Ovary (tissue), 9 donors: ENCODE results near the gene SNRNP48. TPM values are rescaled to one million over a fixed set of nuclear protein-coding genes. Genes with fewer than 3 reads are reported as not detected.

ENCODE experiments used
- DNase-seq, 5 donors: peaks; one replicate each; pipeline ENCODE4 v3.0.0-alpha.2; 2019 to 2020
- H3K27ac ChIP-seq, 2 donors: fragments of 200-600 bp; one replicate each; pipeline versions ENCODE4 v1.5.1 to v1.8.0; 2019 to 2022
- H3K27me3 ChIP-seq: fragments of 200-600 bp; one replicate; pipeline ENCODE4 v1.8.0; 2022
- H3K36me3 ChIP-seq: fragments of 200-600 bp; sonication (generic); one replicate; pipeline ENCODE4 v1.5.1; 2019
- H3K4me1 ChIP-seq: one replicate; pipeline ENCODE4 v1.8.1; 2013; ENCODE audit warnings: mild to moderate bottlenecking, moderate library complexity; ENCODE audit not compliant: insufficient read depth
- H3K4me3 ChIP-seq: fragments of 200-600 bp; sonication (generic); one replicate; pipeline ENCODE4 v1.5.1; 2017
- H3K9me3 ChIP-seq, 2 donors: fragments of 200-600 bp in 1 of 2; sonication (generic) in 1 of 2; one replicate each; pipeline versions ENCODE4 v1.5.1 to v1.8.1; 2013 to 2019; ENCODE audit warnings: mild to moderate bottlenecking in 1 of 2, moderate library complexity in 1 of 2
- CTCF ChIP-seq, 3 donors: fragments of 450-650 bp in 2 of 3; fragments of 200-600 bp in 1 of 3; IDR thresholded peaks; one replicate each; pipeline versions ENCODE4 v1.5.1 to v1.8.0; 2016 to 2022; ENCODE audit warnings: antibody characterized with exemption in 3 of 3, mild to moderate bottlenecking in 1 of 3
- EP300 ChIP-seq: sonication (generic); formaldehyde crosslinking; IDR thresholded peaks from one replicate; pipeline ENCODE4 v1.6.1; 2017; ENCODE audit warnings: antibody characterized with exemption
- POLR2A ChIP-seq: fragments of 450-650 bp; IDR thresholded peaks from one replicate; pipeline ENCODE4 v1.6.1; 2017; ENCODE audit warnings: antibody characterized with exemption, mild to moderate bottlenecking, moderate library complexity
- WGBS, 3 donors: extraction: QIAGEN DNeasy Blood & Tissue Kit in 1 of 3; methylation state at CpG; one replicate each; pipeline versions ENCODE4 v1.1.5 to v1.1.7; 2013 to 2017; 5-methylcytosine and 5-hydroxymethylcytosine counted together
- intact Hi-C, 4 donors: fragments of 100-400 bp; cut with DNase I; formaldehyde crosslinking; loops; one replicate each; pipeline versions ENCODE4 v1.11.0 to v1.15.1; 2022 to 2023
- polyA plus RNA-seq, 2 donors: library from polyadenylated mRNA; stranded (reverse); fragments of 200-250 nt in 1 of 2; fragments of 350-450 nt in 1 of 2; fragmentation: Illumina TruSeq in 1 of 2; extraction: RNeasy Lipid Tissue Mini Kit (QIAGEN cat#74804) in 1 of 2; gene quantifications; one replicate each; pipeline ENCODE4 v1.2.3, GENCODE V29; 2013 to 2014
- total RNA-seq, 7 donors: library from RNA; depleted of rRNA in 2 of 7; stranded (reverse); fragments of >200 nt in 2 of 7; fragmentation: NEBNext Ultra II Directional in 3 of 7; extraction: Animal tissue kit (Norgen Biotek cat#: 25700) in 3 of 7; gene quantifications; one replicate each; pipeline versions ENCODE4 v1.1.0 to v1.2.4, GENCODE V29; 2016 to 2023
- donor health status: DM: no; HTN: no; CAD: no; lungs with moderate emphysema.
- donor health status: DM: no; HTN: no; CAD: no.
- donor health status: Bipolar disorder and iron deficiency.
- donor health status: DM: yes; HTN: yes; CAD: no.
- donor health status: DM: no; HTN: no; CAD: no.
- donor health status: DM: yes; HTN: yes; CAD: no.

The SNRNP48 gene
- total and polyA plus RNA-seq, 9 donors = 8.6 to 19.6 (median 11.7) TPM

DNA sequence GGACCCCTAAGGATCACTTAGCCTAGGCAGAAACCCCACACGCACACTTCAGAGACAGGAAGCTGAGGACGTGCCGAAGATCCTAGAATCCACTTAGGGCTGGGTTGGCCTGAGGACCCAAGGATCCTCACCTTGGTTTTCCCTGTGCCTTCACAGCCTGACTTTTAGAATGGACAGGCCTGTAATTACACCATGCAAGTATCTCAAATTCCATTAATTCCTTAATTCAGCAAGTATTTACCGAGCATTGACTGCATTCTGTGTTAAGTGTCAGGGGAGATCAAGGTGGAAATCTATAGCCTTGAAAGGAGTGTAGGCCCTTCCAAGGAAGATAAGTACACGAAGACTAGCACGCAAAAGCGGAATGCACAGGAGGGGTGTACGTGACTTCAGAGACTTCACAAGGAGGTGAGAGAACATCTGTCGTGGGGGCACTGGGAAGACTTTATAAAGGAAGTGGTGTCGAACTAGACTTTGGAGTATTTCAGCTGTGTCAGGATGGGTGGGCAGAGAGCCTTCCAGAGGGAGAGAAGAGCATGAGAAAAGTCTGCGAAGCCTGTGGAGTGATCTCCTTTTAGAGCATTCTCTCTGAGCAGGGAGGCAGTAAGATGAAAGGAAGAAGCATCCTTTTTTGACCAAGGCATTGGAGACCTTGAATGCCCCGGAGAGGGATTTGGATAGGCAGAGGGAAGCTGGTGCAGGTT, 44.5 kb upstream of the SNRNP48 start:
- no peak for DNase-seq
- WGBS, 3 donors = 79 to 82% (median 80%) methylated on average over 12 of the region's 12 CpGs
- H3K4me1 ChIP-seq = peaks cover 3% of the 10 kb centered on the region
- H3K36me3 ChIP-seq = no peaks in the 10 kb centered on the region
- no peaks in the 10 kb centered on the region for H3K9me3 ChIP-seq
- no peak for TF ChIP-seq CTCF (IDR thresholded peaks at IDR 0.05)
- no peak for TF ChIP-seq POLR2A
- TF ChIP-seq EP300 = no peak
- no peak overlapping the region for H3K27ac ChIP-seq
- intact Hi-C loops = no loop called here
- no peak overlapping the region for H3K4me3 ChIP-seq
- H3K27me3 ChIP-seq = no peaks in the 10 kb centered on the region

DNA sequence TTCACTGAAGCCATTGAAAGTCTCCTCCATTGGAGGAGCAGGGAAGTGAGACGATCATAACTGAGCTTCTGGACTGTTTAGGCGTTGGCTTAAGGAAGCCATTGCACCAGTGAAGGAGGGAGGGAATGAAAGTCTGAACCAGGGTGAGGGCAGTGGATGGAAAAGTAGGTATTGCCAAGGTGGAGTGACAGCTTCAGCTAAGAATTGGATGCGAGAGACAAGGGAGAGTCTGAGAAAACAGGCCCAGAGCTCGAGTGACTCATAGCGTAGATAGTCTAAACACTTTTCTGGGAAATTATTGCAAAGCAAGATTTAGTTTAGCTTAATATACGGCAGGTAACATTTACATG, 44.0 kb upstream of the SNRNP48 start:
- H3K27ac ChIP-seq = no peak overlapping the region
- no peak for DNase-seq
- peaks cover 3% of the 10 kb centered on the region for H3K4me1 ChIP-seq
- 74 to 82% (median 78%) methylated on average over 6 of the region's 6 CpGs for WGBS, 3 donors
- H3K36me3 ChIP-seq = no peaks in the 10 kb centered on the region
- TF ChIP-seq CTCF (IDR thresholded peaks at IDR 0.05) (no peak), EP300 (no peak), POLR2A (no peak)
- no peak overlapping the region for H3K4me3 ChIP-seq
- no peaks in the 10 kb centered on the region for H3K27me3 ChIP-seq
- H3K9me3 ChIP-seq = no peaks in the 10 kb centered on the region
- intact Hi-C loops = no loop called here

- TF ChIP-seq EP300 (no peak), POLR2A (no peak), CTCF (IDR thresholded peaks at IDR 0.05) (no peak)
- no peak for DNase-seq
- intact Hi-C loops = no loop called here
- H3K4me3 ChIP-seq = no peak overlapping the region
- 77 to 82% (median 79%) methylated on average over 2 of the region's 2 CpGs for WGBS, 3 donors
- no peak overlapping the region for H3K27ac ChIP-seq
- no peaks in the 10 kb centered on the region for H3K9me3 ChIP-seq
- no peaks in the 10 kb centered on the region for H3K36me3 ChIP-seq
- H3K27me3 ChIP-seq = no peaks in the 10 kb centered on the region
- peaks cover 1% of the 10 kb centered on the region for H3K4me1 ChIP-seq
Measured at GRCh38 chr6:7546383-7546782, 43.6 kb upstream of the SNRNP48 start.

DNA sequence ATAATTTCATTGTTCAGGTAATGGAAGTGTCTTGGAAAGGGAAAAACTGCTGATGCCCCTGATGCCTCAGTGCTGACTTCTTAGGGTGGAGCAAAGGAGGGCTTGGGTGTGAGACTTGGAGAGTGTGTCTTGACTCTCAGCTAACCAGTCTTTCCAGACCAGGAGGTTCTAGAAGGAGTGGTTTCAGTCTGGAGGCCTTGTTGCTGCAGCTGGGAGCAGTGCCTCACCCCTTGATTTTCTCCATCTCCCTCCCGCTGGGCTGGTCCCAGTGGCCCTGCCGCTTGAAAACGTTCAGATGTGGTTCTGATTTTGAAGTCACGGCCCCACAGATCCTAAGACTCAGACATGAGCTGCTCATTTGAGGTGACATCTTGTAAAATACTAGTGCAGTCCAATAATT, 43.1 kb upstream of the SNRNP48 start:
- H3K27me3 ChIP-seq = no peaks in the 10 kb centered on the region
- no peaks in the 10 kb centered on the region for H3K36me3 ChIP-seq
- DNase-seq = no peak
- TF ChIP-seq CTCF (IDR thresholded peaks at IDR 0.05) (no peak), POLR2A (no peak)
- intact Hi-C loops = no loop called here
- H3K27ac ChIP-seq = no peak overlapping the region
- H3K9me3 ChIP-seq = no peaks in the 10 kb centered on the region
- no peak overlapping the region for H3K4me3 ChIP-seq
- H3K4me1 ChIP-seq = no peaks in the 10 kb centered on the region
- WGBS, 3 donors = 73 to 81% (median 75%) methylated on average over 4 of the region's 4 CpGs
